MCF 10A (cell line): Measurements from ENCODE around the gene ELFN1. TPM values are rescaled to one million over a fixed set of nuclear protein-coding genes. Genes with fewer than 3 reads are reported as not detected.

ENCODE experiments used
- BruUV-seq: library from RNA; stranded (reverse); fragments of 400-500 nt; replicated peaks from 2 replicates; lab custom pipeline; 2021; lab: Mats Ljungman, UMichigan
- CTCF ChIA-PET: fragments of 300-600 bp; sonication (Branson Sonifier 250); formaldehyde crosslinking; extraction: SDS; loops from one replicate; lab custom pipeline; 2021; ENCODE audit warnings: antibody characterized with exemption, inconsistent platforms; lab: Yijun Ruan, JAX
- POLR2A ChIA-PET: fragments of 300-600, 350-650 bp; sonication (Branson Sonifier 250); formaldehyde crosslinking; extraction: SDS; loops from one replicate; lab custom pipeline; 2020; ENCODE audit warnings: antibody characterized with exemption, inconsistent platforms; lab: Yijun Ruan, JAX
- DNase-seq: peaks from one replicate; pipeline ENCODE4 v3.0.0-alpha.2; 2018; ENCODE audit not compliant: unreplicated experiment
- H3K27ac Mint-ChIP-seq: one replicate; pipeline ENCODE4 v1.8.0; 2022; ENCODE audit warnings: mild to moderate bottlenecking, low read depth, mixed read lengths; ENCODE audit not compliant: unreplicated experiment
- H3K27me3 Mint-ChIP-seq: one replicate; pipeline ENCODE4 v1.8.0; 2022; ENCODE audit warnings: mixed read lengths; ENCODE audit not compliant: insufficient read depth, unreplicated experiment
- H3K36me3 Mint-ChIP-seq: one replicate; pipeline ENCODE4 v1.8.0; 2022; ENCODE audit warnings: mild to moderate bottlenecking, moderate library complexity, mixed read lengths; ENCODE audit not compliant: insufficient read depth, unreplicated experiment
- H3K4me1 Mint-ChIP-seq: one replicate; pipeline ENCODE4 v1.8.0; 2022; ENCODE audit warnings: mixed read lengths; ENCODE audit not compliant: insufficient read depth, unreplicated experiment
- H3K4me3 Mint-ChIP-seq: one replicate; pipeline ENCODE4 v1.8.0; 2022; ENCODE audit warnings: mild to moderate bottlenecking, moderate library complexity, mixed read lengths; ENCODE audit not compliant: unreplicated experiment
- H3K9me3 Mint-ChIP-seq: one replicate; pipeline ENCODE4 v1.8.0; 2022; ENCODE audit warnings: mixed read lengths; ENCODE audit not compliant: unreplicated experiment
- CTCF ChIP-seq: fragments of 200-600 bp; IDR thresholded peaks from one replicate; pipeline ENCODE4 v1.8.0; 2022; ENCODE audit warnings: antibody characterized with exemption, mild to moderate bottlenecking; ENCODE audit not compliant: unreplicated experiment
- intact Hi-C: fragments of 100-400 bp; cut with micrococcal nuclease; formaldehyde crosslinking; loops from 2 replicates; pipeline ENCODE4 v1.14.1; 2022
- total RNA-seq: library from RNA; stranded (reverse); gene quantifications from 2 replicates; pipeline ENCODE4 v1.2.3, GENCODE V29; 2022

ELFN1 gene
- total RNA-seq, 1 experiment from 2014 or later = not detected

GRCh38 chr7:1675673-1676549, 5.8 kb downstream of the ELFN1 start:
- no TSS peak for BruUV-seq
- Mint-ChIP-seq H3K27ac (no peak overlapping the region), H3K36me3 (no peaks in the 10 kb centered on the region), H3K9me3 (no peaks in the 10 kb centered on the region), H3K4me3 (no peak overlapping the region), H3K27me3 (no peaks in the 10 kb centered on the region), H3K4me1 (no peaks in the 10 kb centered on the region)
- ChIA-PET CTCF (no interaction called here), POLR2A (no interaction called here)
- intact Hi-C loops = no loop called here
- no peak for DNase-seq
- no peak for TF ChIP-seq CTCF

- no peak overlapping the region for H3K4me3 Mint-ChIP-seq
- no peaks in the 10 kb centered on the region for H3K4me1 Mint-ChIP-seq
- POLR2A ChIA-PET = no interaction called here
- no peaks in the 10 kb centered on the region for H3K9me3 Mint-ChIP-seq
- no TSS peak for BruUV-seq
- H3K36me3 Mint-ChIP-seq = no peaks in the 10 kb centered on the region
- no peak for DNase-seq
- CTCF ChIA-PET = no interaction called here
- intact Hi-C loops = no loop called here
- H3K27ac Mint-ChIP-seq = no peak overlapping the region
- H3K27me3 Mint-ChIP-seq = no peaks in the 10 kb centered on the region
- TF ChIP-seq CTCF = no peak
Observed at GRCh38 chr7:1676550-1677078, 6.5 kb downstream of the ELFN1 start.

GRCh38 chr7:1677206-1678080, 7.4 kb downstream of the ELFN1 start:
- H3K4me1 Mint-ChIP-seq = no peaks in the 10 kb centered on the region
- ChIA-PET CTCF (interaction anchor here (0.6 kb wide), 1 partner anchor 63 kb away, joined by 4 read pairs; no protein-coding TSS in a partner anchor), POLR2A (no interaction called here)
- H3K4me3 Mint-ChIP-seq = no peak overlapping the region
- no peak for TF ChIP-seq CTCF
- intact Hi-C loops = no loop called here
- H3K36me3 Mint-ChIP-seq = no peaks in the 10 kb centered on the region
- H3K9me3 Mint-ChIP-seq = peaks cover 2% of the 10 kb centered on the region
- H3K27ac Mint-ChIP-seq = no peak overlapping the region
- BruUV-seq = no TSS peak
- no peak for DNase-seq
- H3K27me3 Mint-ChIP-seq = no peaks in the 10 kb centered on the region

GRCh38 chr7:1678081-1678543, 8.0 kb downstream of the ELFN1 start:
- H3K4me3 Mint-ChIP-seq = no peak overlapping the region
- no peaks in the 10 kb centered on the region for H3K27me3 Mint-ChIP-seq
- no peaks in the 10 kb centered on the region for H3K4me1 Mint-ChIP-seq
- BruUV-seq = no TSS peak
- ChIA-PET CTCF (no interaction called here), POLR2A (no interaction called here)
- H3K27ac Mint-ChIP-seq = no peak overlapping the region
- no peak for TF ChIP-seq CTCF
- intact Hi-C loops = no loop called here
- H3K36me3 Mint-ChIP-seq = no peaks in the 10 kb centered on the region
- peaks cover 8% of the 10 kb centered on the region for H3K9me3 Mint-ChIP-seq
- DNase-seq = no peak
